ENCODE data around the gene APEH. TPM values are rescaled to one million over a fixed set of nuclear protein-coding genes. Genes with fewer than 3 reads are reported as not detected.

Gene APEH
- total and polyA plus RNA-seq, 9 of the 15 experiments (the other 6 are each of a cell fraction or from before 2014, with no cell fraction given): 70.9 to 177 (median 117) TPM

- TF ChIP-seq HNRNPUL1 (IDR thresholded peaks at IDR 0.05; ENCODE audit: low read length): no peak
- peak; percentile 84 for TF ChIP-seq PHF20 (IDR thresholded peaks at IDR 0.05; ENCODE audit: partially characterized antibody)
- TF ChIP-seq RHOXF2B (CRISPR knock-in tag; conservative IDR thresholded peaks at IDR 0.05): no peak
- TF ChIP-seq TGIF2 (CRISPR knock-in tag; IDR thresholded peaks at IDR 0.05): no peak
- peak; percentile 4 for TF ChIP-seq TAF1 (IDR thresholded peaks at IDR 0.05; ENCODE audit: control insufficient read depth, extremely low read depth, insufficient read depth, low read length, severe bottlenecking)
- no peak for TF ChIP-seq BCOR (IDR thresholded peaks at IDR 0.05)
- no peak for TF ChIP-seq THAP12 (CRISPR knock-in tag; IDR thresholded peaks at IDR 0.05)
- no peak for TF ChIP-seq ZNF121 (CRISPR knock-in tag; conservative IDR thresholded peaks at IDR 0.05)
- peak; percentile 94 for TF ChIP-seq ZBTB2 (IDR thresholded peaks at IDR 0.05)
- TF ChIP-seq ZNF384 (IDR thresholded peaks at IDR 0.05; ENCODE audit: low read depth, low read length): no peak
- no peak for TF ChIP-seq NFYB (IDR thresholded peaks at IDR 0.05; ENCODE audit: extremely low read depth, insufficient read length)
- peak in 1 of 2 experiments; percentile 80; a peak in 2 of 4 replicates for TF ChIP-seq MLLT1 (IDR thresholded peaks at IDR 0.05)
- TF ChIP-seq ZNF766 (CRISPR knock-in tag; conservative IDR thresholded peaks at IDR 0.05): no peak
- TF ChIP-seq HCFC1 (IDR thresholded peaks at IDR 0.05; ENCODE audit: low read depth, low read length): peak; percentile 73
- TF ChIP-seq ZBTB33 (CRISPR knock-in tag; IDR thresholded peaks at IDR 0.05): no peak; the same call in 1 of the 2 replicates
- peak; percentile 89 for TF ChIP-seq HNRNPLL (IDR thresholded peaks at IDR 0.05; ENCODE audit: low read depth, low read length, poor library complexity, severe bottlenecking)
- no peak for TF ChIP-seq ZNF146 (CRISPR knock-in tag; IDR thresholded peaks at IDR 0.05; ENCODE audit: unreplicated experiment)
- TF ChIP-seq ZNF778 (CRISPR knock-in tag; IDR thresholded peaks at IDR 0.05): no peak
- TF ChIP-seq NCOR1 (IDR thresholded peaks at IDR 0.05): no peak; the same call in 1 of the 2 replicates
- TF ChIP-seq SOX6 (IDR thresholded peaks at IDR 0.05): no peak
- 0 out of 2 replicates have a peak, but pooled peaks have one; percentile 90 for TF ChIP-seq POLR2AphosphoS2 (IDR thresholded peaks at IDR 0.05; ENCODE audit: low read length)
Measured at GRCh38 chr3:49723628-49724551, 49.7 kb downstream of the APEH start, which contains the start of gene GMPPB (continued).
